GM19023 (cell line): ENCODE measurements around the gene PRKCE.
A peak's percentile ranks its signal among the peaks of the same experiment; 100 is the strongest.

Experiments used
- ATAC-seq: cut with Tn5 transposase; IDR thresholded peaks from one replicate; pipeline ENCODE4 v1.9.1; 2021; ENCODE audit warnings: mild to moderate bottlenecking, moderate library complexity; ENCODE audit not compliant: unreplicated experiment

PRKCE gene

DNA sequence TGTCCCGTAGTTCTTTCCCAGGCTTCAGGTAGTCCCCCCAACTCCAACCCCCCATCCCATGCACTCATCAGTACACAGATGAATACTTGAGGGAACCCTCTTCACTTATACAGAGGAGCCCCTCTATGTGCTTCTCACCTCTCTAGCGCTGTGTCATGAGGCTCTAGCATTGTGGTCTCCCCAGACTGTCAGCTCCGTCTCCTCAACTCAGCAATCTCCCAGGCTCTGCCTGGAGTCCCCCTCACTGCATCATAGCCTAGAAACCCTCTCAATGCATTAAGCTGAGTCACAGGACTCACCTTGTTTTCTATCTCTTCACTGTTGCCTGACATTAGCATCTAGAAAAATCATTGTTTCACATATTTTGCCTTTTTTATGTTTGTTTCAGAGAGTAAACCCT, 20.2 kb upstream of the PRKCE start:
- ATAC-seq, result no peak

DNA sequence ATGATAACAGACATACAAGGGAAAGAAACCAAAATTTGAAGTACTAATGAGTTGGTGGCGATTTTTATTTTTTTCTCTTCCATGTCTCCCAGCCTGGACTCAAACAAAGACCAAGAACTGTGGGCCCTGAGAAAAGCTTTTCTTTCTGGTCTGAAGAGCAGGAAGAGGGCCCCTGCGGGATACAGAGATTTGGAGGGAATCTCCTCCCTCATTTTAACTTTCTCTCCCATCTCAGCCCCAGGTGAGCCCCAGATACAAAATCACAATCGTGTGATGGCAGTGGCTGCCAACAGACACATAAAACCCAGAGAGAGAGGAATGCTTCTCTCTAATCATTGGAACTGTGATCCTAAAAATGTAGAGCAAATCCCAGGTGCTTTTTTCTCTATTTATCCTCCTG, 19.5 kb upstream of the PRKCE start:
- ATAC-seq, result no peak

DNA sequence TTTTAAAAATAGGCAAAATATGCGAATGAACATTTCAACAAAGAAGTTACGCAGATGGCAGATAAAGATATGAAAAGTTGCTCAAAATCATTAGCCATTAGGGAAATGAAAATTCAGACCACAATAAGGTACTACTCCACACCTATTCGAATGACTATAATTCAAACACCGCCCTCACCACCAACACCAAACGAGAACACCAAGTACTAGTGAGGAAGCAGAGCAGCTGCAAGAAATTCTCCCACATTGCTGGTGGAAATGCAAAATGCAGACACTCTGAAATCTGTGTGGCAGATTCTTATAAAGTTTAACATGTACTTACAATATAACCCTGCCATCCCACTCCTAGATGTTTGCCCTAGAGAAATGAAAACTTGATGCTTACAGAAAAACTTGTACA, 17.3 kb upstream of the PRKCE start:
- no peak for ATAC-seq

DNA sequence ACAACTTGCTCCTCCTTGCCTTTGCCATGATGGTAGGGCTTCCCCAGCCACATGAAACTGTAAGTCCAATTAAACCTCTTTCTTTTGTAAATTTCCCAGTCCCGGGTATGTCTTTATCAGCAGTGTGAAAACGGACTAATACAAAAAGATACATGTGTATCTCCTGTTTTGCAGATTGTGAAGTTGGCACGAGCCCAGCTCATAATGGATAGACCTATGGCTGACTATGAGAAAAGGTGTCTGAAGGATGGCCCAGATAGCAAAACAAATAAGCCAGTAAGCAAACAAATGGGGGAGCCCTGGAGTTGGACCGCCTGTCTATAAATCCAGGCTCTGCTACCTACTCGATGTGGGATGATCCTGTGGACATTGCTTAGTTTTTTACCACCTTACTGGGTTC, 15.5 kb upstream of the PRKCE start:
- ATAC-seq, result no peak

DNA sequence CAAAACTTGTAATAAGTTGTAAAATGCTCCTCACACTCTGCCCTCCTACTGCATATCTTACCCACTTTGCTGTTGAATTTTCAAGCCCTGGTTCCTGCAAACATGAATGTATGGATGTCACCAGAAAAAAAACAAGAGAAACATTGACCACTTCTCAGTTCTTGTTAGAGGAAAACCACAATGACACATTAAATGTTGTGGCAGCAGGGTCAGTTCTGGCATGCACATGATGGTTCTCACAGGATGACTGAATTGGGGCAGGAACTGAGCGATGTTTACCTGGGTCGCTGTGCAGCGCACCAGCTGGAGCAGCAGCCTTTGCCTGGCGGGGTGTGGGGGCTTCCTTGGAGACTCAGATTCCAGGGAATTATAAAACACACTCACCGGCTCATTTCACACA, 14.0 kb upstream of the PRKCE start:
- ATAC-seq, result peak; percentile 58

DNA sequence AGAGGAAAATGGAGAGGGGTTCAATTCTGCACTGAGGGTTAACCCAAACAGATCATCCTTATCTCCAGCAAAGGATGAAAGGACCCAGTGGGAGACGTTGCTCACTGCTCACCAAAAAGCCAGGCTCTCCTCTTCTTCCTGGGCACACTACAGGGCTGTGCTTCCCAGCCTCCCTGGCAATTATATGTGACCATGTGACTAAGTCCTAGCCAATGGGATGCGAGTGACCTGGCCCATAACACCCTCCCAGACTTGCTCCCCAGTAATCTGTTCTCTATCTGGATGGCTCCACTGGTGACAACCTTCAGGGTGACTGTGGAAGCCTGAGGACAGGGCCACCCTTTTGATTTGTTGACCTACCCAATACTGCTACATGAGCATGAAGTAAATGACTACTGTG, 10.9 kb upstream of the PRKCE start:
- no peak for ATAC-seq

DNA sequence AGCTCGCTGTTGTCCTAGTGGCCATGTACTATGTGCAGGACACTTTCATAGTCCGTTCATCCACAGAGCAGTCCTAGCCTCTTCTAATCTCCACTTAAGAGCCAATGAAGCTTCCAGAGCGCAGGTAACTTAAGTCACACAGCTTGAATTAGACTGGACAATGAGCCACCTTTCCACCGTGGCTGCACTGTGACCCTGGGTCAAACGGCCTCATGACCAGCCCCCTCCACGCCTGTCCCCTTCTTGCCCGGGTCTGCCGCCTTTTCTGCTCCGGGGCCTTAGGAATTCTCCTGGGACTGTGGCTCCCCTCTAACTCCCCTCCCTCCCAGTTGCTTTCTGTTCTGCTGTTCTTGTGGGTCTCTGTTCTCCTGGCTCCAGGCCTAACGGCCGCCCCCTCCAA, 8.4 kb upstream of the PRKCE start:
- ATAC-seq, result peak; percentile 18

DNA sequence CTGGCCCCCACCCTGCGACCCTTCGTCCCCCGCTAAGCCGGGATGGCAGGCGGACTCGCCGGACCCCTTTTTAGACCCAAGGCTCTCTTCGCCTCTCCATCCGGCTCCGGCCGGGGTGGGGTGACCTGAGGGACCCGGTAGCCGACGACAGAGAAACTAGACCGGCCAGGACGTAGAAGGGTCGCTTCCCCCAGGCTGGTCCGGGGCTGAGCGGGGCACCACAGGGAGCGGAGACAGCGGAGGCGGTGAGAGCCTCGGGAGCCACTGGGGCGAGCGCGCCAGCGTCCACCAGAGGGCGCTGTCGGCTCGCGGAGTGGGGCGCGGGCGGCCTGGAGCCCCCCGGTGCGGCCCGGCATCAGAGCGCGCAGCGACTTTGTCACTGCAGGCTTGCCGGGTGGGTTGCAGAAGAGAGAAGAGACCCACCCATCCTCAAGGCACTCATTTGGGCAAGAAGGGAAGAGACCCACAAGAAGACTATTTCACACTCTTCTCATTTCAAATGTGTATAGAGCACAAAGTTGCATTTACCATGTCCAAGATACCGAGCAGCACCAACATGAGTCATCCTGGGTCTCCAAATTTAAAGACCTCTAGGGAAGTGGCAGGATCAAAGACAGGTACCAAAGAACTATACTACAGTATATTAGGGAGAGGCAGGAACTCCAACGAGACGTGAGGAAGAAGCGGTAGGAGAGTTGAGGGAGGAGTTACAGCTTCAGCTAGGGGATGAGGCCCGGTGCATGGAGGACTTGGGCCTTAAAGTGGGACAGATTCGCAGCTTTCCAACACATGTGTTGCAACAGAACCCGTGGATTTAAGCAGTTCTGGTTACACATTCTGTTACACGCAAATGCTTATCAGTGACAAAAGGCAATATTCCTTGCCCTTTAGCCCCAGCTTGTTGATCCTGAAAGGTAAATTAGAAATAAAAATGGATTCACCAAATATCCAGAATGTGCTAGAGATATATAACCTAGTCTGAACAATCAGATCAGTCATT, 7.6 kb upstream of the PRKCE start:
- peak; percentile 89 for ATAC-seq

DNA sequence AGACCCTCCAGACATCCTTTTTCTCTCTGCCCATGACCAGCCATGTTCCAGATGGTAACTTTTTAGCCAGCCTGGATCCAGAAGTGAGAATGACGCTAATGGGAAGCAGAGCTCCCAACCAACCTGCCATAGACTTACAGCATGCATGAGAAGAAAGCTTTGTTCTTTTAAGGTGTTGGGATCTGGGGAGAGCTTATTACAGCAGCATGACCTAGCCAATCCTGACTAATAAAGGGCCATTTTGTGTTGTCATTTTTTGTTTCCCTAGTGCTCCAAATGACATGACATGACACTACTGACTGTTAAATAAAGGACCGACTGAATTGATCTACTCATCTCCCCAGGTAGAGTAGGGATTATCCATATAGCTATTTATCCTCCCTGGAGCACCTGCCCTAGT, 5.2 kb upstream of the PRKCE start:
- no peak for ATAC-seq

DNA sequence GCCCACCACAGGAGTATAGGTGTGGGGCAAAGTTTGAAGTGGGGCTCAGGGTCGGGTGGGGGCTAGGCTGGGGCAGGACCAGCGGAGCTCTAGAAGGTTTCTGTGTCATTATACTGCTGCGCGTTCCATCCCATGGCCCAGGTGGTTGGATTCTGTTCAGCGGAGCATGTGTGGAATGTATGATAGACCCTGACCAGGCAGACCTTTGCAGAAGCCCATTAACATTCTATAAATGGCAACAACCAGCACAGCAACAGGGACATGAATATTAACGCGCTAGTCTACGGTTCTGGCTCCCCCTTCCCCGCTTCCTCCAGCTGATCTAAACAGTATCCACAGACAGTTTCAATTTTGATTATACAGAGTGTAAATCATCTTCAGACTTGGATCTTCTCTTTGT, 4.1 kb upstream of the PRKCE start:
- ATAC-seq, result no peak

DNA sequence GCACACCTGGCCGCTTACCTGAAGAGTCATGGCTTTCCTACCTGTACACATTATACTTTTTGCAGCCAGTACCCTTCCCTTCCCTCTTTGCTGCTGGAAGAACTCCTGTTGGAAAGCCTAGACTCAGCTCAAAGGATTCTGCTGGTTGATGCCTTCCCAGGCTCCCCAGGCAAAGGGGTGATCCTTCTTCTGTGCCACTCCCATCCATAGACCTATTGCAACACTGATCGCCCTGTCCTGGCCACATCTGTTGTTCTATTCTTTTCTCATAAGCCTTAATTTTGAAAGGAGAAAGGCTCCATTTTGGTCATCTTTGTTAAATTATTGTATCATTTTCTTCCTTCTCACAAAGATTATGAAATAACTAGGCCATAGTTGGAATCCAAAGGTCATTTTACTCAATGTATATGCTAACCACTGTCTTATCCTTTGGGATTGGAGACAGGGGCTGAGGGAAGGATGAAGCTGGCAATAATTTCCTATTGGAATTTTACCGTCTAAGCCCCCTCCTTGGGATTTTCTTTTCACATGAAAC, 3.4 kb upstream of the PRKCE start:
- no peak for ATAC-seq

DNA sequence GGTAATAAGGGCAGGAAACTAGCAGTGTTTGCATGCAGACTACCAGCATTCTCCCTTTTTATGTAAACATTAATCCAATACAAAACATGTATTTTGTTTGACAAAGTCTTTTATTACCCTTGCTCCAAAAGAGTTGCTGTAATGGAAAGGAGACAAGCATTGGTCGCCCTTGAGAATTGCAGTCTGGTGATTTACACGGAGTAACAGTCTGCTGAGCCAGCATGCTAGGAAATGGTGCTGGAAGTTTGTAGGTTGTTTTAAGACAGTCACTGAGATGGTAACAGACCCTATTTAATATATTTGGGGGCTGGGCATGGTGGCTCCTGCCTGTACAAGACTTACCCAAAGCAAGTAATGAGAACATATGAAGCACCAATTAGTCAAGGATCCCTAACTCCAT, 2.8 kb upstream of the PRKCE start:
- no peak for ATAC-seq

DNA sequence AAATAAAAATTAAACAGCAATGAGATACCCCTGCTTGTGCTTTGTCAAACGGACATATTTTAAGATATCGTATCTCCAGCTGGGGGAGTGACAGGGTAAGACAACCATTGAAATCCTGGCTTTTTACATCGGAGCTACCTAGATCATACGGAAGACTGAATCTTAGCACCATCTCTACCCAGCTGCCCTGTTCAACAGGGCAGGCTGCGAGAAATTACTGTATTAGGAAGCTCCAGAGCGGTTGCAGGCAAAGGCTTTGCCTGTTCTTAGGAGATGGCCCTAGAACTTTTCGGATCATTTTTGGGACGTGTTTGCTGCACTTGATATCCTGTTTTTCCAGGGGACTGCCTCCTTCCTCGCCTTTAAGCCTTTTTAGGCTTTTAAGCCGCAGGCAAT, 2.0 kb upstream of the PRKCE start:
- no peak for ATAC-seq

DNA sequence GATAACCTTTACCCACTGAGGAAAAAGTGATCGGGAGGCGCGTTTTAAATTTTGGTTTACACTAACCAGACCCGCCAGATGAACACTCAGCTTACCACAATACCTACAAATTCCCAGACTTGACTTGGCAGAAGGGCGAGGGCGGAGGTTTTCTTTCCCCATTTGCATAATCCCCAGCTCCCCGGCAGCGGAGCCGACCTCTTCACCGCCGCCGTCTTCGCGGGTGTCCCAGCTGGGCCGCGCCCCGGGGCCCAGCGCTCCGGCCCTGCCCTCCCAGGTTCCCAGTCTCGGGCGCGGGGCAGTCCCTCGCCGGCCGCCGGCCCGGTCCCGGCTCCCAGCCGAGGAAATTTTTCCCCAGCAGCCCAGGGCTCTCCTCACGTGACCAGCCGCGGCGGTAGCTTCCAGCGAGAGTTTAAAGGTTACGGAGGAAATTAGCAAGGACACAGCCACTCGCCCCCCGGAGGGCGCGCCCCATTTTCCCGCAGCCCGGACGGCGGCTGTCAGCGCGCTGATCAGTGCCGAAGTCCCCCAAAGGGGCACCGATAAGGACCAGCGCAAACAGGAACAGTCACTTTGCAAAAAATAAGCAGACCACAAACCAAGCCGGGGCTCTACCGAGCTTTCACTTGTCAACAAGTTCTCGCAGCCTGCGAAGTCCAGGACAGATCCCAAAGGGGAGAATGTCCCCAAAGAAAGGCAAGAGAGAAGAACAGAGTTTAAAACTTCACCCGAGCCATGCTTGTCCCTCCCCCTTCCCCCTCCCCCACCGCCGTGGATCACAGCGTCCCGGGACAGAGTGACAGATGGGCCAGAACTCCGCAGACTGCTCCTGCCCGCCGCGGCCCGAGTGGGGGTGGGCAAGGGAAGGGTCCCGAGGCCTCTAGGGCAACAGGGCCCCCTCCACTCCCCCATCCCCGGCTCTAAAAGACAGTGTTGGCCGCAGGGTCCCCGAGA, 1.3 kb upstream of the PRKCE start:
- ATAC-seq, result peak; percentile 23

DNA sequence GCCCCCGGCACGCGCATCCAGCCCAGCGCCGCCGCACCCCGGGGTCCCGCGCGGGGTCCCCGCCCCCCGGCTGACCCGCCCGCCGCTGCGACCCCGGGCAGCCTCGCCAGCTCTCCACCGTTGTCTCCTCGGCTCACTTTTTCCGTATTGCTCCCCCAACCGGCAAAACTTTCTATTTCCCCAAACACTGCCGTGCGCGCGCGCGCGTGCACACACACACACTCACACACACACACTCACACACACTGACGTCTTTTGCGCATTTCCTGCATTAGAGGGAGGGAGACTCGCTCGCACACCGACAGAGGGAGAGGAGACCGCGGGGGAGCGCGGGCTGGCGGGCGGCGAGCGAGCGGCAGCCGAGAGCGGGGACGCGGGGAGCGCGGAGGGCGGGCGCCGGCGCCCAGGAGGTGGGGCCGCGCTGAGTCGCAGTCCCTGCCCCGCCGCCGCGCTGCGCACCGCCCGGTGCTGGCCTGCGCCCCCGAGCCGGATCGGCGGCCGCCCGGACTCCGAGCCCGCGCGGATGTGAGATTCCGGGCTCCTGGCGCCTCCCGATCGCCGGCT, 542 bp upstream of the PRKCE start:
- ATAC-seq, result peak; percentile 73

DNA sequence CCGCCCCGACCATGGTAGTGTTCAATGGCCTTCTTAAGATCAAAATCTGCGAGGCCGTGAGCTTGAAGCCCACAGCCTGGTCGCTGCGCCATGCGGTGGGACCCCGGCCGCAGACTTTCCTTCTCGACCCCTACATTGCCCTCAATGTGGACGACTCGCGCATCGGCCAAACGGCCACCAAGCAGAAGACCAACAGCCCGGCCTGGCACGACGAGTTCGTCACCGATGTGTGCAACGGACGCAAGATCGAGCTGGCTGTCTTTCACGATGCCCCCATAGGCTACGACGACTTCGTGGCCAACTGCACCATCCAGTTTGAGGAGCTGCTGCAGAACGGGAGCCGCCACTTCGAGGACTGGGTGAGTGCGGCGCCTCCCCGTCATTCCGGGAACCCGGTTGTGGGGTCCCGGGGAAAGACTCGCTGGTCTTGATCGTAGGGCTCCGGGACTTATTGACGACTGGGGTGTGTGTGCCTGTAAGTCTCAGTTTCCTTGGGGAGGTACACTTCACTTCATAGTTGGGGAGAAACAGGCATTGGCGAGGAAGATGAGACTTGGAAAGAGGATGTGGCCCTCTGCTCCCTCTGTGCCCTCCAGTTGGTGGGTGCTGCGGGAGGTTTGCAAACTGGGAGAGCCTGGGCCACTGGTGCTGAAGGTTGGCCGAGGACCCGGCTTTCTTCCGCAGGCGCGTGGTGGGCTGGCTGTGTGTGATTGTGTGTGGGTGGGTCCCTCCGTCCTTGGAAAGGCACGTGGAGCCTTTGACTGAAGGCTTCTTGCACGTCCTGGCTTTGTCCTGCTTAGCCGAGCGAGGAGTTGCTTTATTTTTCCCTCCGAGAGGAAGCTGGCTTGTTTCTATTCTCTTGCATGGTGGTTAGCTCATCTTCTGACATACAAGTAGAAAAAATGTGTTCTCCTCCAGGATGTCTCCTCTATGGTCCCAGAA, 886 bp downstream of the PRKCE start:
- no peak for ATAC-seq

DNA sequence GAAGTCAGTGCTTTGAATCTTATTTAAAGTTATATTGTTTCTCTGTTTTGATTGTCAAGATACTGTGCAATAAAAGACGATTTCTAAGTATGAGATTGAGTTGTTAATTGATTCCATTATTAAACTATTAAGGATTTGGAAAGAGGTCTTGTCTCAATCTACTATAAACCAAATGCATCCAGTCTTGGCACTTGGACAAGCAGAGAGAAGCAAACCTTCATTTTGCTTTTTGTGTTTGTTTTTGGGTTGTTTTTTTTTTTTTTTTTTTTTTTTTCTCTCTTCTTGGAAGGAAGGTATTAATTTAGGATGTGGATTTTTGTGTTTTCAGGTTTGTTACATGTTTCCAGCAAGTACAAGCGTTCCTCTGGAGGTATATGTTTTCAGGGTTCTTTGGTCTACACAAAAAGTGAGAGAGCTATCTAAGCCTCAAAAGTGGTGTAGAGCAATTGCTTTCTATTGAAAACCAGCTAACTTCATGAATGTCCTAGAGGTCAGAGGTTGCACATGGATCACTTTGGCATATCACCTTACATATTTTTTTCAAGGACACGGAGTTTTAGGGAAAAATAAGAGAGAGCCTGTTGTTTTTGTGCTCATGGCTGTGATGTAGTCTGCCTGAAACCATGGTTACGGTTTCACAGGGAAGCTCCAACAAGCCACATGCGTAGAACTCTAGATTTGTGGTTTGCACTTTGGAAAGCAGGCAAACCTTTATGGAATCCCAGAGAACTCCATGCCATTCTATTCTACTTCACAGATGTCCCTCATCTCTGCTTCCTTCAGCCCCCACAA, 1.8 kb downstream of the PRKCE start:
- ATAC-seq, result no peak

DNA sequence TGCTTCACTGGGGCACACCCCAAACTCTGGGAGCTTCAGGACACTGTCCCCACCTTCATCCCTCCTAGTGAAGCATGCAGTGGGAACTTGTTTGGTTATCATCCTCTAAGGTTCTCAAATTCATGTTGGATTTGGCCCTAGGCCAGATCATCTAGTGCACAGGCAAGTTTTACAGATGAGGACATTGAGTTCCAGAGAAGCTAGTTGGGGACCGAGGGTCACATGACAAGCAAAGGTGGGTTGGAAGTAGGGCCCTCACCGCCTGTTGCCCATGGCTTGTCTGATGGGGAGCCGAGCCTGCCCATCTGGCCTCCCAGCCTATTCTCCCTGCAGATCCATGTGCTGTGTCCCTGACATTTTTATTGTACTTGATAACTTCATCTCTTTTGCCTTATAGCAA, 2.8 kb downstream of the PRKCE start:
- no peak for ATAC-seq

DNA sequence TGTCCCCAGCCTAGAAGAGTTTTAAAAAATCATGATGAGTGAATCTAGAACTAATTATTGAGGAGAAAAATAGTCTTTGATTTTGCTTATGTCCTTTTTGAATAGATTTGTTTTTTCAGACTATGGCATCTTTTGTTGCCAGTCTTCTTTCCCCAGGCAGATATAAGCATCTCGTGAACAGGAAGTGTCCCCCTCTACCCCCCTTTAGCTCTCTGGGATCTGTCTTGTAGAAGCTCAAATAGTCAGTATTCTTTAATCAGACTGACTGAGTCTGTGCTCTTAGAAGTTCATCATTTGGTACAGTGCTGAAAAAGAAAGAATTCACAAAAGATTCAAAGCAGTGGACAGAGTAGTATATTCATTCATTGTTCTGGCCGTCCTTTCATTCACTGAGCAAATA, 10.4 kb downstream of the PRKCE start:
- ATAC-seq, result no peak
